ENCODE measurements around the gene VWA5A.

GRCh38 chr11:124183068-124183467 is 67.8 kb downstream of the VWA5A start, which contains the start of gene OR10D3:
- no peak for TF ChIP-seq SIN3A (IDR thresholded peaks at IDR 0.05; ENCODE audit: borderline replicate concordance, insufficient read depth, low read depth, low read length)
- TF ChIP-seq, protein P1, sequence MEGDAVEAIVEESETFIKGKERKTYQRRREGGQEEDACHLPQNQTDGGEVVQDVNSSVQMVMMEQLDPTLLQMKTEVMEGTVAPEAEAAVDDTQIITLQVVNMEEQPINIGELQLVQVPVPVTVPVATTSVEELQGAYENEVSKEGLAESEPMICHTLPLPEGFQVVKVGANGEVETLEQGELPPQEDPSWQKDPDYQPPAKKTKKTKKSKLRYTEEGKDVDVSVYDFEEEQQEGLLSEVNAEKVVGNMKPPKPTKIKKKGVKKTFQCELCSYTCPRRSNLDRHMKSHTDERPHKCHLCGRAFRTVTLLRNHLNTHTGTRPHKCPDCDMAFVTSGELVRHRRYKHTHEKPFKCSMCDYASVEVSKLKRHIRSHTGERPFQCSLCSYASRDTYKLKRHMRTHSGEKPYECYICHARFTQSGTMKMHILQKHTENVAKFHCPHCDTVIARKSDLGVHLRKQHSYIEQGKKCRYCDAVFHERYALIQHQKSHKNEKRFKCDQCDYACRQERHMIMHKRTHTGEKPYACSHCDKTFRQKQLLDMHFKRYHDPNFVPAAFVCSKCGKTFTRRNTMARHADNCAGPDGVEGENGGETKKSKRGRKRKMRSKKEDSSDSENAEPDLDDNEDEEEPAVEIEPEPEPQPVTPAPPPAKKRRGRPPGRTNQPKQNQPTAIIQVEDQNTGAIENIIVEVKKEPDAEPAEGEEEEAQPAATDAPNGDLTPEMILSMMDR (IDR thresholded peaks at IDR 0.05): no peak

Data from Panc1 (cell line).